SK-MEL-5 (cell line): Measurements from ENCODE around the gene B3GALNT2. TPM values are rescaled to one million over a fixed set of nuclear protein-coding genes. Genes with fewer than 3 reads are reported as not detected.
"Not testable (repeated sequence)": the region's sequence is repeated elsewhere in the genome, so short reads cannot be mapped to it uniquely, and the experiment has no call there.

Experiments used
- DNase-seq: peaks from one replicate; pipeline ENCODE4 v3.0.0-alpha.2; 2016; ENCODE audit warnings: low read depth, low spot score
- in situ Hi-C: cut with HindIII; loops from 2 replicates; pipeline ENCODE4 v1.10.0; 2016; ENCODE audit warnings: low sequenced_read_pairs, high pct_unique_total_duplicates, low pct_unique_long_range_greater_than_20kb
- total RNA-seq: library from RNA; depleted of rRNA; stranded (reverse); fragments of >200 nt; shearing (Covaris generic); gene quantifications from 2 replicates; pipeline ENCODE4 v1.2.3, GENCODE V29; 2014

Gene B3GALNT2
- total RNA-seq, 1 experiment from 2014 or later: 28.4 TPM

GRCh38 chr1:235468970-235469369 lies 35.3 kb downstream of the B3GALNT2 start:
- in situ Hi-C loops: no loop called here
- peak; percentile 9 for DNase-seq

- no peak for DNase-seq
- in situ Hi-C loops: no loop called here
Measured at GRCh38 chr1:235468004-235468403, 36.2 kb downstream of the B3GALNT2 start.

GRCh38 chr1:235465066-235465465 lies 39.2 kb downstream of the B3GALNT2 start:
- in situ Hi-C loops: no loop called here
- no peak for DNase-seq

- DNase-seq, in situ Hi-C loops: not testable (repeated sequence)
Measured at GRCh38 chr1:235462832-235463231, 41.4 kb downstream of the B3GALNT2 start.

- no peak for DNase-seq
- in situ Hi-C loops: no loop called here
Measured at GRCh38 chr1:235461954-235462353, 42.3 kb downstream of the B3GALNT2 start.

GRCh38 chr1:235460770-235461169 lies 43.5 kb downstream of the B3GALNT2 start:
- in situ Hi-C loops: no loop called here

GRCh38 chr1:235457856-235458255 lies 46.4 kb downstream of the B3GALNT2 start:
- in situ Hi-C loops, DNase-seq: not testable (repeated sequence)

More at GRCh38 chr1:235460770-235461169, 43.5 kb downstream of the B3GALNT2 start:
- no peak for DNase-seq

- in situ Hi-C loops: no loop called here
- DNase-seq: no peak
Measured at GRCh38 chr1:235455823-235456222, 48.4 kb downstream of the B3GALNT2 start.

- in situ Hi-C loops: no loop called here
- no peak for DNase-seq
Measured at GRCh38 chr1:235455097-235455496, 49.2 kb downstream of the B3GALNT2 start.

- DNase-seq: no peak
- in situ Hi-C loops: no loop called here
Measured at GRCh38 chr1:235454021-235454420, 50.2 kb downstream of the B3GALNT2 start.

GRCh38 chr1:235450886-235451483 lies 53.3 kb downstream of the B3GALNT2 start:
- no peak for DNase-seq
- in situ Hi-C loops: no loop called here

GRCh38 chr1:235450433-235450832 lies 53.8 kb downstream of the B3GALNT2 start:
- in situ Hi-C loops: no loop called here

GRCh38 chr1:235448616-235449015 lies 55.6 kb downstream of the B3GALNT2 start:
- in situ Hi-C loops: no loop called here
- DNase-seq: no peak

More at GRCh38 chr1:235450433-235450832, 53.8 kb downstream of the B3GALNT2 start:
- DNase-seq: no peak

- in situ Hi-C loops: no loop called here
- DNase-seq: no peak
Measured at GRCh38 chr1:235442788-235443429, 61.3 kb downstream of the B3GALNT2 start.

GRCh38 chr1:235441159-235441685 lies 63.0 kb downstream of the B3GALNT2 start:
- in situ Hi-C loops: no loop called here

GRCh38 chr1:235434001-235434400 lies 70.3 kb downstream of the B3GALNT2 start:
- in situ Hi-C loops: no loop called here
- no peak for DNase-seq

More at GRCh38 chr1:235441159-235441685, 63.0 kb downstream of the B3GALNT2 start:
- DNase-seq: no peak

- in situ Hi-C loops: no loop called here
- DNase-seq: no peak
Measured at GRCh38 chr1:235430991-235431390, 73.3 kb downstream of the B3GALNT2 start.

- in situ Hi-C loops: no loop called here
- no peak for DNase-seq
Measured at GRCh38 chr1:235429143-235429542, 75.1 kb downstream of the B3GALNT2 start.

- in situ Hi-C loops: no loop called here
- DNase-seq: no peak
Measured at GRCh38 chr1:235427447-235427846, 76.8 kb downstream of the B3GALNT2 start.
